GM13976 (cell line): ENCODE results near the gene SOAT2.
"Not testable (repeated sequence)": the region's sequence is repeated elsewhere in the genome, so short reads cannot be mapped to it uniquely, and the experiment has no call there.

Experiments
- DNase-seq: peaks from one replicate; pipeline ENCODE4 v3.0.0; 2012; ENCODE audit warnings: low spot score
- in situ Hi-C: fragments of 300-500 bp; cut with MboI; formaldehyde crosslinking; loops from one replicate; pipeline ENCODE4 v1.12.0; 2022; ENCODE audit warnings: low sequenced_read_pairs, mixed read lengths, inconsistent platforms; ENCODE audit not compliant: unreplicated experiment
- TF ChIP-seq, protein P1 (sequence below): IDR thresholded peaks from 2 replicates; pipeline ENCODE4 v1.5.1; 2012; ENCODE audit warnings: borderline replicate concordance, mild to moderate bottlenecking; ENCODE audit not compliant: insufficient read depth; ENCODE audit errors: extremely low read depth, missing control alignments, control extremely low read depth

SOAT2 gene

GRCh38 chr12:53090554-53090953 lies 12.7 kb upstream of the SOAT2 start:
- DNase-seq: no peak
- TF ChIP-seq, protein P1, sequence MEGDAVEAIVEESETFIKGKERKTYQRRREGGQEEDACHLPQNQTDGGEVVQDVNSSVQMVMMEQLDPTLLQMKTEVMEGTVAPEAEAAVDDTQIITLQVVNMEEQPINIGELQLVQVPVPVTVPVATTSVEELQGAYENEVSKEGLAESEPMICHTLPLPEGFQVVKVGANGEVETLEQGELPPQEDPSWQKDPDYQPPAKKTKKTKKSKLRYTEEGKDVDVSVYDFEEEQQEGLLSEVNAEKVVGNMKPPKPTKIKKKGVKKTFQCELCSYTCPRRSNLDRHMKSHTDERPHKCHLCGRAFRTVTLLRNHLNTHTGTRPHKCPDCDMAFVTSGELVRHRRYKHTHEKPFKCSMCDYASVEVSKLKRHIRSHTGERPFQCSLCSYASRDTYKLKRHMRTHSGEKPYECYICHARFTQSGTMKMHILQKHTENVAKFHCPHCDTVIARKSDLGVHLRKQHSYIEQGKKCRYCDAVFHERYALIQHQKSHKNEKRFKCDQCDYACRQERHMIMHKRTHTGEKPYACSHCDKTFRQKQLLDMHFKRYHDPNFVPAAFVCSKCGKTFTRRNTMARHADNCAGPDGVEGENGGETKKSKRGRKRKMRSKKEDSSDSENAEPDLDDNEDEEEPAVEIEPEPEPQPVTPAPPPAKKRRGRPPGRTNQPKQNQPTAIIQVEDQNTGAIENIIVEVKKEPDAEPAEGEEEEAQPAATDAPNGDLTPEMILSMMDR: no peak
- in situ Hi-C loops: no loop called here

GRCh38 chr12:53091756-53092155 lies 11.5 kb upstream of the SOAT2 start:
- no peak for DNase-seq
- in situ Hi-C loops: no loop called here
- TF ChIP-seq, protein P1: no peak

- TF ChIP-seq, protein P1: no peak
- peak; percentile 40 for DNase-seq
- in situ Hi-C loops: no loop called here
Observed at GRCh38 chr12:53093777-53094393, 9.4 kb upstream of the SOAT2 start.

- in situ Hi-C loops: no loop called here
- TF ChIP-seq, protein P1: no peak
- DNase-seq: no peak
Observed at GRCh38 chr12:53094394-53094787, 8.9 kb upstream of the SOAT2 start.

DNA sequence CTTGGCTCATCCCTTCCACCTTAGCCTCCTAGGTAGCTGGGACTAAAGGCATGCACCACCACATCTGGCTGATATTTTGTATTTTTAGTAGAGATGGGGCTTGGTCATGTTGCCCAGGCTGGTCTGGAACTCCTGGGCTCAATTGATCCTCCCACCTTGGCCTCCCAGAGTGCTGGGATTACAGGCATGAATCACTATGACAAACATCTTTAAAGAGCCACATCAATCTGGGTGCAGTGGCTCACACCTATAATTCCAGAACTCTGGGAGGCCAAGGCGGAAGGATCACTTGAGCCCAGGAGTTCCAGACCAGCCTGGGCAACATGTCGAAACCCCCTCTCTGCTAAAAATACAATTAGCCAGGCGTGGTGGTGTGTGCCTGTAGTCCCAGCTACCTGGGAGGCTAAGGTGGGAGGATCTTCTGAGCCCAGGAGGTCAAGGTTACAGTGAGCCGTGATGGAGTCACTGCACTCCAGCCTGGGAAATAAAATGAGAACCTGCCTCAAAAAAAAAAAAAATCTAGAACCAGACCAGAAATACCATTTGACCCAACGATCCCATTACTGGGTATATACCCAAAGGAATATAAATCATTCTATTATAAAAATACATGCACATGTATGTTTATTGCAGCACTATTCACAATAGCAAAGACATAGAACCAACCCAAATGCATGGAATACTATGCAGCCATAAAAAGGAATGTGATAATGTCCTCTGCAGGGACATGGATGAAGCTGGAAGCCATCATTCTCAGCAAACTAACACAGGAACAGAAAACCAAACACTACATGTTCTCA lies 8.3 kb upstream of the SOAT2 start:
- DNase-seq, in situ Hi-C loops: not testable (repeated sequence)

- DNase-seq, in situ Hi-C loops: not testable (repeated sequence)
Observed at GRCh38 chr12:53095596-53095895, 7.7 kb upstream of the SOAT2 start.

DNA sequence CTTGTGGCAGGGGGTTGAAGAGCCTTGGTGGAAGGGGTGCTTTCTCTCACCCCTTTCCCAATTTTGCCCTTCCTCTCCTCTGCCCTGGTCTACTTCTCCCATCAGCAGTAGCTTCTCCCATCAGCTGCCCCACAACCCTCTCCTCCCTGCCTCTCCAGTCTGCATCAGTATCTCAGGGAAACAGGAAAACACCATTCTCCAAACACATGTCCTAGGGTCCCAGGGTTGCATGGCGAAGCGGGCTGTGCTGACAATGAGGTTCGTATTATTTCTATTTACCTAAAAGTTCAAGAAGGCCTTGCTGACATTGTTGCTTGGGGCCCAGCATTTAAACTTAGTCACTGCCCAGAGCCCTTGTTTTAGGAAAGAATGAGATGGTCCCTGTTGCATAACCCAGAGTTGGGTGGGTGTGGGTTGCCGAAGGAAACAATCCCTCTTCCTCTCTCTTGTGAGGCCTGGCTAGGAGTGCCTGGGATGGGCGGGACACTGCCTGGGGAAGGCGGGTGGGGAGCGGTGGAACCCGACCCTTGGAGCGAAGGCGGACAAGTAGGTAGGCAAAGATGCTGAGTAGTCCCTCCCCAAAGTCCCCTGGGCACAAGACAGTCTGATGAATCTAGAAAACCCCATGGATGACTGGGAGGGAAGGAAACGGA lies 7.1 kb upstream of the SOAT2 start:
- TF ChIP-seq, protein P1: no peak
- in situ Hi-C loops: no loop called here
- no peak for DNase-seq
